Testis (tissue), 2 donors: ENCODE results near the gene LRRTM1.

Source experiments
- CTCF ChIP-seq, 3 experiments: fragments of 450-650 bp in 2 of 3; fragments of 200-600 bp in 1 of 3; sonication (generic) in 1 of 3; IDR thresholded peaks; one replicate each; pipeline ENCODE4 v1.5.1; 2016 to 2019; ENCODE audit warnings: antibody characterized with exemption in 3 of 3, mild to moderate bottlenecking in 2 of 3, moderate library complexity in 1 of 3
- POLR2A ChIP-seq: fragments of 450-650 bp; IDR thresholded peaks from one replicate; pipeline ENCODE4 v1.6.1; 2017; ENCODE audit warnings: antibody characterized with exemption, mild to moderate bottlenecking, moderate library complexity

GRCh38 chr2:80302001-80302313 is 2.6 kb downstream of the LRRTM1 start:
- TF ChIP-seq CTCF (IDR thresholded peaks at IDR 0.05) (no peak), POLR2A (no peak)
